ENCODE results near the gene EPS8.

Gene EPS8

DNA sequence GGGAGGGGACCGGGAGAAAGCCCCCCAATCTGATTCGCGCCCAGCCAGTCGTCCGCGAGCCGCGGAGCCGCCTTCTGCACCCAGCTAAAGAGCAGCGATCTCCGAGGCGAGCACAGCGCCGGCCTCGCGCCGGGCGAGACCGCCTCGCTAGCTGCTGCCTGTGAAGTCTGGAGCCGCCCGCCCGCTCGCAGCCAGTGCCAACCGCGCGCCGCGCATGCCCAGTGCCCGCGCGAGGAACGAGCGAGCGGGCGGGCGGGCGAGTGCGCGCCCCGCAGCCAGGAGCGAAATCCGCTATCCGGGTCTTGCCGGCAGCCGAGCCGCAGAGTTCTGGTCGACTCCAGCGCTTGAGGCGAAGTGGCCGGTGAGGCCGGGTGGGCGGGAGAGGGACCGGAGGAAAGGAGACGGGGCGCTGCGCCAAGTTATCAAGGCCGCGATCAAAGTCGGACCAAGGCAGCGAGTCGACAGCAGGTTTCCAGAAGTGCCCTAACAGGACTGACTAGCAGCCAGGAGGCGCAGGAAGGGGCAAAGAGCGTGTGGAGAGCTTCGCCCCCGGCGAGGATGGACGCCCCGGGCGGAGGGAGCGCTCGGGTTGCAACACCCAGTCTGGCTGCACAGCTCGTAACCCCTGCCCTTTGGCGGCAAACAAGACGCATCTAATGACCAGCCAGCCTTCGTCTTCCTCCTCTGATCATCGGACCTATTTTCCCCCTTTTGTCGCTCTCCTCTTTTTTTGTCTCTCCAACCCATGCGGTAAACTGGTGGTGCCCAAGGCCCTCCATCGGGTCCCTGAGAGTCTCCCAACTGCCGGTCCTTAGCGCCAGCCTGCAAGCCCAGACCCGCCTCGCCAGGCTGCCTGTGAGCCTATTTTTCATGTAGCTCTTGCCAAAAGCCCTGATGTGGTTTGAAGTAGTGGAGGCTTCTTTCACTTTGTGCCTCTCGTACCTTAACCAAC, at the start of gene EPS8:
TSS of gene EPS8 (minus strand) at position 169 of the 952 bp plus-strand sequence. CDS start 106,437 bp downstream, outside the sequence.
- H3K4me3 ChIP-seq (ENCODE audit: low read depth, low read length), result peak within 1 kb of the TSS; percentile 76
- no peak for TF ChIP-seq CTCF (IDR thresholded peaks at IDR 0.05; ENCODE audit: low read depth, low read length)

GRCh38 chr12:15837141-15837790, 48.1 kb upstream of the EPS8 start:
- no peak for TF ChIP-seq CTCF (IDR thresholded peaks at IDR 0.05; ENCODE audit: low read depth, low read length)

DNA sequence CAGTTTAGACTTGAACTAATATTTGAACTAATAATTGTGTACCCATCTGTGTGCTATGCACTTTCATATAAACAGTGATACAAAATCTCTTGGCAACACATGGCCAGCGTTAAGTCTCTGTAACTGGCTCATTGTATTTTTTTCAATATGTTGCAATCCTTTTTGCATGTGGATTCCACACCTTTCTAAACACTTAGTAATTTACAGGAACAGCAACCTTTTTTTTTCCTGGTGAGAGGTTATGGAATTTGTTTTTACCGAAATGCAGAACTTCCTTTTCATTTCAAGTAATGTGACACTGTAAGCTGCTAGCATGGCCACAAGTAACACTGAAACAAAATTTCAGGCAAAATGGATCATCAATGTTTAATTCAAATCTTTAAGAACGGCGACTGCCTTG, 45.4 kb upstream of the EPS8 start:
- no peak overlapping the region for H3K4me3 ChIP-seq (ENCODE audit: low read depth, low read length)
- TF ChIP-seq CTCF (IDR thresholded peaks at IDR 0.05; ENCODE audit: low read depth, low read length), result no peak

More at GRCh38 chr12:15837141-15837790, 48.1 kb upstream of the EPS8 start:
- no peak overlapping the region for H3K4me3 ChIP-seq (ENCODE audit: low read depth, low read length)

GRCh38 chr12:15831315-15831978, 42.3 kb upstream of the EPS8 start:
- TF ChIP-seq CTCF (IDR thresholded peaks at IDR 0.05; ENCODE audit: low read depth, low read length), result no peak
- no peak overlapping the region for H3K4me3 ChIP-seq (ENCODE audit: low read depth, low read length)

DNA sequence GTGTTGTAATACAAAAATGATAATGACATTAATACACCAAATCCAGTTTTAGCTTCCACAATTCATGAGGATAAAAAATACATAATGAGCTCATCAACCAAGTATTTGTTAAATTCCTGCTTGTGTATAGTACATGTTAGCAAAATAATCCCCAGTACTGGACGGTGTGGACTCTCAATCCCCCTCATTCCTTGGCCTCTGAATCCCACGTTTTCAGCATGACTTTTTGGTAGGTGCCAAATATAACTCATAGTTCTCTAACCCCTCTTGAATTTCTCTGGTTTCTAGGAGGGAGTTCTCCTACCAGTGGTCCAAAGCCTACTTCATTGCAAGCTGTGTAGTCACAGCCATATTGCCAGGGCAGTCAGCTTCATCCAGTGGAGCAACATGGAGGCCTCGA, 41.4 kb upstream of the EPS8 start:
- no peak for TF ChIP-seq CTCF (IDR thresholded peaks at IDR 0.05; ENCODE audit: low read depth, low read length)
- H3K4me3 ChIP-seq (ENCODE audit: low read depth, low read length), result no peak overlapping the region

- TF ChIP-seq CTCF (IDR thresholded peaks at IDR 0.05; ENCODE audit: low read depth, low read length), result no peak
- H3K4me3 ChIP-seq (ENCODE audit: low read depth, low read length), result no peak overlapping the region
Measured at GRCh38 chr12:15829949-15830348, 40.8 kb upstream of the EPS8 start.

All from WI38 (cell line).